Heart left ventricle (tissue), 13 donors: ENCODE data around the gene GPR173.

Experiments
- POLR2A ChIP-seq, 2 donors: fragments of 450-650 bp; IDR thresholded peaks; one replicate each; pipeline ENCODE4 v1.6.1; 2017; ENCODE audit warnings: antibody characterized with exemption in 2 of 2, mild to moderate bottlenecking in 2 of 2, moderate library complexity in 2 of 2
- TF ChIP-seq, protein P1 (sequence below), 12 donors: fragments of 200-600 bp; sonication (generic) in 4 of 12; IDR thresholded peaks; one replicate each; pipeline versions ENCODE4 v1.5.0 to v1.8.0; 2018 to 2022; ENCODE audit warnings: antibody characterized with exemption in 12 of 12, mild to moderate bottlenecking in 5 of 12
- donor health status: ischemic (EF 13 %, LVEDD 7.1; RV severe dilation, severe dysfunction).
- donor health status: DM: no; HTN: yes; CAD: no.
- donor health status: DM: no; HTN: no; CAD: no.
- donor health status: ischemic (EF 25% LVEDD 6.9; RV normal size, moderate dysfunction).
- donor health status: ischemic (EF 25% LVEDD 5.7; RV mildly dilated, moderate dysfunction).
- donor health status: ischemic (EF 35%, LVEDD 5.7; RV mildly dilated, moderate dysfunction).
- donor health status: nonischemic (EF 11% LVEDD 7.7; RV severe dilation, severe dysfunction).
- donor health status: DM: yes; HTN: yes; CAD: no.
- donor health status: PGD.
- donor health status: ischemic (EF 29% LVEDD 5.4; RV normal size, mild dysfunction).
- donor health status: nonischemic (EF 23%, LVEDD 6.1; RV moderate dilation, normal function).

DNA sequence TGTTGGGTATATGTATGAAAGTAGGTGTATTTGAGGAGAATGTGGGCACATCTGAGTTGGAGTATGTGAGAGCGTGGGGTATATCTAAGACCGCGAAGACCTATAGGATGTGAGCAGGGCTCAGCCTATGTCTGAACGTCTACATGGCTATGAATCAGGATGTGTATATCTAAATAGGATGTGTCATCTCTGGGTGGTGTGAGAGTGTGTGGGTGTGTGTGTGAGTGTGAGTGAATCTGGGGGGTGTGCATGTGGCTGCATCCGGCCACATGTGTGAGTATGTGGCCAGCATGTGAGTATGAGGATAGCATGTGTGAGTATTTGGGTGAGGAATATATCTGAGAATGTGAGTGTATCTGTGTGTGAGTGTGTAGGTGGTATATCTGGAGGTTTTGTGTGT lies 7.7 kb downstream of the GPR173 start:
- TF ChIP-seq, protein P1, sequence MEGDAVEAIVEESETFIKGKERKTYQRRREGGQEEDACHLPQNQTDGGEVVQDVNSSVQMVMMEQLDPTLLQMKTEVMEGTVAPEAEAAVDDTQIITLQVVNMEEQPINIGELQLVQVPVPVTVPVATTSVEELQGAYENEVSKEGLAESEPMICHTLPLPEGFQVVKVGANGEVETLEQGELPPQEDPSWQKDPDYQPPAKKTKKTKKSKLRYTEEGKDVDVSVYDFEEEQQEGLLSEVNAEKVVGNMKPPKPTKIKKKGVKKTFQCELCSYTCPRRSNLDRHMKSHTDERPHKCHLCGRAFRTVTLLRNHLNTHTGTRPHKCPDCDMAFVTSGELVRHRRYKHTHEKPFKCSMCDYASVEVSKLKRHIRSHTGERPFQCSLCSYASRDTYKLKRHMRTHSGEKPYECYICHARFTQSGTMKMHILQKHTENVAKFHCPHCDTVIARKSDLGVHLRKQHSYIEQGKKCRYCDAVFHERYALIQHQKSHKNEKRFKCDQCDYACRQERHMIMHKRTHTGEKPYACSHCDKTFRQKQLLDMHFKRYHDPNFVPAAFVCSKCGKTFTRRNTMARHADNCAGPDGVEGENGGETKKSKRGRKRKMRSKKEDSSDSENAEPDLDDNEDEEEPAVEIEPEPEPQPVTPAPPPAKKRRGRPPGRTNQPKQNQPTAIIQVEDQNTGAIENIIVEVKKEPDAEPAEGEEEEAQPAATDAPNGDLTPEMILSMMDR (IDR thresholded peaks at IDR 0.05), result no peak
- TF ChIP-seq POLR2A (IDR thresholded peaks at IDR 0.05), result no peak
